ENCODE results near the gene TOMM20.

Gene TOMM20

GRCh38 chr1:235134171-235134570 is 5.5 kb upstream of the TOMM20 start:
- no peak for DNase-seq (ENCODE audit: low read depth in 2 of 2, low spot score in 1 of 2)

DNA sequence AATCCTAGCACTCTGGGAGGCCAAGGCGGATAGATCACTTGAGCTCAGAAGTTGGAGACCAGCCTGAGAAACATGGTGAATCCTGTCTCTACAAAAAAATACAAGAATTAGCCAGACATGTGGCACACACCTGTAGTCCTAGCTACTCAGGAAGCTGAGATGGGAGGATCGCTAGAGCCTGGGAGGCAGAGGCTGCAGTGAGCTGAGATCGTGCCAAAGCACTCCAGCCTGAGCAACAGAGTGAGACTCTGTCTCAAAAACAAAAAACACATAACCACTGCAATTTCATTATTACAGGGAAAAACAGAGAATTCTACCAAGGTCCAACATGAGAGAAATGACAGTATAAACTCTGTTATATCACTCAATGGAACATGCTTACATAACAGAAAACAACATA is 4.4 kb upstream of the TOMM20 start:
- DNase-seq (ENCODE audit: low read depth in 2 of 2, low spot score in 1 of 2), result no peak

GRCh38 chr1:235131961-235132360 is 3.3 kb upstream of the TOMM20 start:
- DNase-seq (ENCODE audit: low read depth in 2 of 2, low spot score in 1 of 2), result no peak

GRCh38 chr1:235130766-235131270 is 2.2 kb upstream of the TOMM20 start:
- no peak for DNase-seq (ENCODE audit: low read depth in 2 of 2, low spot score in 1 of 2)

DNA sequence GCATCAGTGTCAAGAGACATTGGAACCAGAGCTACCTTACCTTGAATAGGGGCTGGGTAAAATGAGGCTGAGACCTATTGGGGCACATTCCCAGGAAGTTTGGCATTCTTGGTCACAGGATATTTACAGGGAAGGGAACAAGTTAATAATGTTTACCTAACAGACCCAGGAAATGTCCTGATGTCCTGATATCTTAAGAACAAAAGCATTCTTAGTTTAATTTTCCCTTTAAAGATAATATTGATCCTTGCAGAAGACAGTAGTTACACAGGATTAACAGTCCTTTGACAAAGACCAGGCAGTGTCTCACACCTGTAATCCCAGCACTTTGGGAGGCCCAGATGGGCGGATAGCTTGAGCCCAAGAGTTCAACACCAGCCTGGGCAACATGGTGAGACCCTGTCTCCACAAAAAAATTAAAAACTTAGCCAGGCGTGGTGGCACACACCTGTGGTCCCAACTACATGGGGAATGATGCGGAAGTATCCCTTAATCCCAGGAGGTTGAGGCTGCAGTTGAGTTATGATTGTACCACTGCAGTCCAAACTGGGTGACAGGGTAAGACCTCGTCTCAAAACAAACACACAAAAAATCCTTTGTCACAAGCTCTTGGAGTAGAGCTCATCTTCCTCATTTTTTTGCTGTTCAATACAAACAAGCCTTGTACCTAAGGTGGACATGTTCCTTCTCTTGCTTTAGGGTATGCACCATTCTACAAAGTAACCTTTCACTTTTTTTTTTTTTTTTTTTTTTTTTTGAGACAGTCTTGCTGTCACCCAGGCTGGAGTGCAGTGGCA is 1.3 kb upstream of the TOMM20 start:
- no peak for DNase-seq (ENCODE audit: low read depth in 2 of 2, low spot score in 1 of 2)

DNA sequence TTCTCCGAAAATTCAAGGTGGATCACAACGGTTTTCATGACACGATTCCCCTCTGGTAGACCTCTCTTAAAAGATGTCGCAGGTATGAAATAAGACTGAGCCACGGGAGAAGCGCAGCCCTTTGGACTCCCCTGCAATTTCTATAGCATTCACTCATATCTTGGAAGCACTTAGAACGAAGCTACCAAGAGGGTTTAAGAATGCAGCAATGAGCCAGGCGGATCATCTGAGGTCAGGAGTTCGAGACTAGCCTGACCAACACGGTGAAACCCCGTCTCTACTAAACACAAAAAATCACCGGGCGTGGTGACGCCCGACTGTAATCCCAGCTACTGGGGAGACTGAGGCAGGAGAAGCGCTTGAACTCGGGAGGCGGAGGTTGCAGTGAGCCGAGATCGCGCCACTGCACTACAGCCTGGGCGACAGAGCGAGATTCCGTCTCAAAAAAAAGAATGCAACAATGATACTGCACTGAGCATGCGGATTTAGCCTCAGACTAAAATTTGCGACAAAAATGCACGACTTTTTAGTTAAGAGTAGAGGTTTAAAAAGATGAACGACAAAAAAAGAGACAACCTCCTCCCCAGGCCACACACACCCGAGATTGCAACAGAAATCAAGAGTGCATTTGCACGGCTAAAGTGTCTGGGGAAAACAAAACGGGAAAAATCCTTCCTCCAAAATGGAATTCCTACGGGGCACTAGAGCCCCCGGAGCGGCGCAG is 743 bp downstream of the TOMM20 start:
- no peak for DNase-seq (ENCODE audit: low read depth in 2 of 2, low spot score in 1 of 2)

DNA sequence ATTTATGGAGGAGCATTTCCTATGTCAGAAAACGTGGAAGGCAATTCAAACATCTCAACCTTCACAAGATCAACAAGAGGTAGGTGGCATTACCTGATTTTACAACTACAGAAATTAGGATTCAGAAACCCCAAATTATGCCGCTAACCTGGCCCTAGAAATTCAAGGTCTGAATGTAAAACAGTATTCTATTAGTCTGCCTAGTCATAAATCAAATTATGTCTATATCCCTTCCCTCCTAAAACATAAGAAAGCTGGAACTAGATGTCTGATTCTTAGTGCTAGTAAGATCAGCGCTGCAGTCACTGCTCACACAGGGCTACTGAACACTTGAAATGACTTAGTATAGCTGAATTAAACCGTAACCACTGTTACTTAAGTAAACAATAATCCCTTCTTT is 1.4 kb downstream of the TOMM20 start:
- no peak for DNase-seq (ENCODE audit: low read depth in 2 of 2, low spot score in 1 of 2)

DNA sequence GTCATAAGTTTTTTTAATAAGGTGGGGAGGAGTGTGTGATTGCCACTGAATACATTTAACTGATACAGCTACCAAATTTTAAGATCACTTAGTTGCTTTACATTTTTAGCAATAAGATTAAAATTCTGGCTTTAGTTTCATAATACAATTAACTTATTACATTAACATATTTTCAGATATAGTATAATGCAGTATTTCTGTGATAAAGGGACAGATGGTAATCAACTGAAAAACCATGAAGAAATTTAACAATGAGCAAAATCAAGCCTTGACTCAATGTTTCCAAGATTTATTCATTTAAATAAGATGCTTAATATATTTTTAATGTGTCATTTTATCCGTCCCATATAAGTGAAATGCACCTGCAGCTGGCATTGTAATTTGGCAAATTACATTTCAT is 4.0 kb downstream of the TOMM20 start:
- no peak for DNase-seq (ENCODE audit: low read depth in 2 of 2, low spot score in 1 of 2)

DNA sequence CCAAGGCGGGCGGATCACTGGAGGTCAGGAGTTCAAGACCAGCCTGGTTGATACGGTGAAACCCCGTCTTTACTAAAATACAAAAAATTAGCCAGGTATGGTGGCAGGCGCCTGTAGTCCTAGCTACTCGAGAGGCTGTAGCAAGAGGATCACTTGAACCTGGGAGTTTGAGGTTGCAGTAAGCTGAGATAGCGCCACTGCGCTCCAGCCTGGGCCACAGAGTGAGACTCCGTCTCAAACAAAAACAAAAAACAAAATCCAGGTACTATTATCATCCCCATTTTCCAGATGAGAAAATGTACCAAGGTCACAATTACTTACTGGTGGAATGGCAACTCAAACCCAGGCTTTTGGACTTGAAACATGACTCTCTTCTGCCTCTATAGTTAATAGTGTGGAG is 4.5 kb downstream of the TOMM20 start:
- DNase-seq (ENCODE audit: low read depth in 2 of 2, low spot score in 1 of 2), result no peak

- DNase-seq (ENCODE audit: low read depth in 2 of 2, low spot score in 1 of 2), result no peak
Observed at GRCh38 chr1:235122348-235122747, 6.3 kb downstream of the TOMM20 start.

- DNase-seq (ENCODE audit: low read depth in 2 of 2, low spot score in 1 of 2), result no peak
Observed at GRCh38 chr1:235113183-235113917, 15.3 kb downstream of the TOMM20 start.

DNA sequence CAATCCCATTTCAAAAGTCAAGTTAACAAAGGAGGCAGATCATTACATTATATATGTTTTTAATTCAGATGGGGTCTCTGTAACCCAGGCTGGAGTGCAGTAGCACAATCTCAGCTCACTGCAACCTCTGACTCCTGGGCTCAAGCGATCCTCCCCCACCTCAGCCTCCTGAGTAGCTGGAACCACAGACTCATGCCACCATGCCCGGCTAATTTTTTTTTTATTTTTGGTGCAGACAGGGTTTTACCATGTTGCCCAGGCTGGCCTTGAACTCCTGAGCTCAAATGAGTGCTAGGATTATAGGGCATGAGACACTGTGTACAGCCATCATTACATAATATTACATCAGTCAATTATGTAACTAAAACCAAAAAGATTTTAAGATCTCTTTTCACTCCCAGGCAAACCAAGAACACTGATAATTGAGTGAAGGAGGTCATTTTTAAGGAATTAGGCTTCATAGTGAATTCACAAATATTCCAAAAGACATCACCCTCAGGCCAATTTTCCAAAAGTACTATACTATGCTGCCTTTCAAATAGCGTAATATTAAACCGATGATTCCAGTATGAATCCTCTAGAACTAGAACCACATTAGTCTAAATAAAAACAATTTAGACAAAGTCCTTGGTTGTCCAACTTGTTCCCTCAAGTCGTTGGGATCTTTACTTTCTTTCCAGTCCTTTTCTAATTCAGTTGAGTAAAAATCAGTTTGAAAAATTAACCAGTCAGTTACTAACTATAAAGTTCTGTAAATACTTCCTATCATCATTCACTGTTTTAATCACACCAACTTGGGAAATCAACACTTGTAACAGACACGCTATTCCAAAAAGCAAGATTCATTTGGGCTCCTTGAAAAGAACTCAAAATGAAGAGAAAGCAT is 16.1 kb downstream of the TOMM20 start:
- DNase-seq (ENCODE audit: low read depth in 2 of 2, low spot score in 1 of 2), result no peak

- no peak for DNase-seq (ENCODE audit: low read depth in 2 of 2, low spot score in 1 of 2)
Observed at GRCh38 chr1:235111107-235111506, 17.5 kb downstream of the TOMM20 start.

DNA sequence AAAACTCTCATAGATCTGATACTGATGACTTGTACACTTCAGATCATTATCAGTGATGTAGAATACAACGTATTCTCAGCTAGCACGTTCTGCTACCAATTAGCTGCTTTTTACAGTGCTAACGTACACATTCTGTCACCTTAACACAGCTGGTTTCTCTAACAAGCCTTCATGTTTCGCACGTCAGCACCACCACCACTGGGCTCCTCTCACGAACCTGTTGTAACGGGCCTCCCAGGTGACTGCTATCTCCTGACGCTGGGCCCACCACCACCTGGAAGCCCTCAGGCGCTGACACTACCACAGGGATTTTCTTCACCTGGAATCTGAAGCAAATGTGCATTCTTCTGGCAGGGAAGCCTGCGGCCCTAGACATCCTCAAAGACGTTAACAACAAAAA is 19.8 kb downstream of the TOMM20 start:
- DNase-seq (ENCODE audit: low read depth in 2 of 2, low spot score in 1 of 2), result no peak

DNA sequence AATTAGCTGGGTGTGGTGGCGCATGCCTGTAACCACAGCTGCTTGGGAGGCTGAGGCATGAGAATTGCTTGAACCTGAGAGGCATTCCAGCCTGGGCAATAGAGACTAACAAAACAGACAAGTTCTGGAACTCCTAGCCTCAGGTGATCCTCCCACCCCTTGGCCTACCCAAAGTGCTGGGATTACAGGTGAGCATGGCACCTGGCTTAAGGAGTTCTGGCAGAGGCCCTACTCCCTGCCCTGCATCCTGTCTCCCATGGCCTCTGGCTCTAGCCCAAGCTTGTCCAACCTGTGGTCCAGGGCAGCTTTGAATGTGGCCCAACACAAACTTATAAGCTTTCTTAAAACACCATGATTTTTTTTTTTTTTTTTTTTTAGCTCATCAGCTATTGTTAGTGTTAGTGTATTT is 20.4 kb downstream of the TOMM20 start:
- DNase-seq (ENCODE audit: low read depth in 2 of 2, low spot score in 1 of 2), result no peak

- no peak for DNase-seq (ENCODE audit: low read depth in 2 of 2, low spot score in 1 of 2)
Observed at GRCh38 chr1:235107368-235108184, 21.1 kb downstream of the TOMM20 start.

- DNase-seq (ENCODE audit: low read depth in 2 of 2, low spot score in 1 of 2), result no peak
Observed at GRCh38 chr1:235106457-235106856, 22.2 kb downstream of the TOMM20 start.

GRCh38 chr1:235105051-235106043 is 23.3 kb downstream of the TOMM20 start:
- DNase-seq (ENCODE audit: low read depth in 2 of 2, low spot score in 1 of 2), result no peak

GRCh38 chr1:235102993-235103411 is 25.6 kb downstream of the TOMM20 start:
- no peak for DNase-seq (ENCODE audit: low read depth in 2 of 2, low spot score in 1 of 2)
